Esophagus mucosa (tissue), 1 donor: ENCODE measurements around the gene BICC1. TPM values are rescaled to one million over a fixed set of nuclear protein-coding genes. Genes with fewer than 3 reads are reported as not detected.

Source experiments
- ATAC-seq: fragments of 200-7000 bp; cut with Tn5 transposase; one replicate; pipeline ENCODE4 v1.9.1; 2020
- total RNA-seq: library from RNA; stranded (reverse); gene quantifications from one replicate; pipeline ENCODE4 v1.2.4, GENCODE V29; 2023
- donor health status: DM: yes; HTN: yes; CAD: no.

Gene BICC1
- total RNA-seq, 1 donor from 2014 or later = 0.32 TPM

DNA sequence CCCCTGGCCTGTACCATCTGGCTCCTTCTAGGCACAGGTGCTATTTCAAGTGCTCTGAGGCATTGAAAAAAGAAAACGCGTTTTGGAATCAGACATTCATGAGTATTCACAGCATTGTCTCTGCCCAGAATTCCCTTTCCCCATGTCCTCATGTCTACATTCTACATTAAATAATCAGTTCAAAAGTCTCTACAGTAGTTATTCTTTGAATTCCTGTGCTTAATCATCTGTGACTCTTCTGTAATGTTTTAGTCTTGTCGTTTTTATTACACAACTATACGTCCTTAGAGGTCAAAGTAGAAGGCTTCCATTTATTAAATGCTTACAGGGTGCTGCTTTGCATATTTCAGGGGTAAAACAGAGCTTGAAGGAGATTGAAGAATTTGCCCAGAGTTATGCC is 95.7 kb downstream of the BICC1 start:
- ATAC-seq = no peak

- ATAC-seq = no peak
Measured at GRCh38 chr10:58608826-58609531, 96.3 kb downstream of the BICC1 start.

GRCh38 chr10:58609532-58610150 is 97.0 kb downstream of the BICC1 start:
- ATAC-seq = no peak

- ATAC-seq = no peak
Measured at GRCh38 chr10:58615237-58615935, 102.7 kb downstream of the BICC1 start.

DNA sequence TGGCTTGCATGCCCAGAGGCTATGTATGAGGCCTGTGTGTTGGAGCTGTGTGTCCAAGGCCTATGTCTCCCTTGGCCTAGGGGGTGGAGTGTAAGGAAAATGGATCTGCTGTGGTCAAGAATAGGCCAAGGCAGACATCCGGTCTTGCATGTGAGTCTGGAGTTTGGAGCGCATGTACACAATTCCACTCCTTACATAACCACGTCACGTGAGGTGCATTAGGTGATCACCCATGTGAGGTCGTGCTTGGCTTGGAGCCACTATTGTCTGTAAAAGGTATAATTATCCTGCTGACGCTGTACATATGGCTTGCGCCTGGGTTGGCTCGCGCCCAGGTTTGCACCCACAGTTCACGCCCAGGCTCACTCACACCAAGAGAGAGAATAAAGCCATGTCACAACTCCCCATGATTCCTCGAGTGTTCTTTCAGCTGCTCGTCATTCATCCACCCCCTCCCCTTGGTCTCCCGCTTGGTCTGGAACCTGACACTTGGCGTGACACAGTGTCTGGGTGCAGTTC is 105.5 kb downstream of the BICC1 start:
- ATAC-seq = no peak

DNA sequence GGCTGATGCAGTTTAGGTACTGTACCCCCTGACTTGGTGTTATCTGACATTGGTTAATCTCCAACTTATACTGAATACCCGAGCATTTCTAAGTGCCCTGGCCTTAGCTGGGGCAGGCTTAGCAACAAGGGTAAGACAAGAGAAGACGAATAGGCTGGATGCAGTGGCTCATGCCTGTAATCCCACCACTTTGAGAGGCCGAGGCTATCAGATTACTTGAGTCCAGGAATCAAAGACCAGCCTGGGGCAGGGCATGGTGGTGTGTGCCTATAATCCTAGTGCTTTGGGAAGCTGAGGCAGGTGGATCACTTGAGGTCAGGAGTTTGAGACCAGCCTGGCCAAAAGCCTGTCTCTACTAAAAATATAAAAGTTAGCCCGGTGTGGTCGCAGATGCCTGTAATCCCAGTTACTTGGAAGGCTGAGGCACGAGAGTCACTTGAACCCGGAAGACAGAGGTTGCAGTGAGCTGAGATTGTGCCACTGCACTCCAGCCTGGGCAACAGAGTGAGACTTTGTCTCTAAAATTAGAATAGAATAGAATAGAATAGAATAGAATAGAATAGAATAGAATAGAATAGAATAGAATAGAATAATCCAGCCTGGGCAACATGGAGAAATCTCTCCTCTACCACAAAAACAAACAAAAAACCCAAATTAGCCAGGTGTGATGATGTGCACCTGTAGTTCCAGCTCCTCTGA is 108.9 kb downstream of the BICC1 start:
- ATAC-seq = no peak

DNA sequence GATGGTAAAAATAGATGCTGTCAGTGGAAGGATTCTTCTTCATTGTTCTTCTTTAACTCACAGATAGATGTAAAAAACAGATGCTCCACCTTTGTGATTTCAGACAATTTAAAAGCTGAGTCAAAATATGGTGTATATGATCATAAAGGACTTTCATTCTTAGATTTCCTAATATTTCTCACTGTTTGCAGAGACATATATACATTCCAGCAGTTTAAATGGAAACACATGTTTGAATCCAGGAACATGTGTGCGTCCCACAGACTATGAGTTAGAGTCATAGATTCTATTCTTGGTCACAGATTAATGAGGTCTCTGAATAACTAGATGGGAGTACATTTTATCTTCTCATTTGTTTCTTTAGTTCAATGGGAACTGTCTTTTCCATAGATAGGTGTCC is 109.6 kb downstream of the BICC1 start:
- ATAC-seq = no peak

GRCh38 chr10:58625070-58625469 is 112.4 kb downstream of the BICC1 start:
- no peak for ATAC-seq

DNA sequence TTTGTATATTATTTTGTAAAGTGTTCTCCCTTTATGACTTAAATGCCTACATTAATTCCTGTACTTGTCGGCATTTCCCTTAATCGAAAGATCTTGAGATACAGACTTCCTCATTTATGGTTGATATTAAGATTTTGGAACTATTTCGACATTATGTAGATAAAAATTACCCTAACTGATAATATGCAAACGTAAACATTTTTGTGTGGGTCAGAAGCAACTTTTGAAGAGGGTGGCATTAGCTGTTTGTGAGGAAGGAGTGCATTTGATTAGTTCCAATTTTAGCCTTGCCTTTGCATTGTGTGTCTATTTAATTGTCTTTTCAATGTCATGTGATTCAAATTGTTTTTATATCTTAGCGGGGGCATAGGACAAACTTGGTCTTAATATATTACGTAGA is 114.7 kb downstream of the BICC1 start:
- ATAC-seq = no peak

DNA sequence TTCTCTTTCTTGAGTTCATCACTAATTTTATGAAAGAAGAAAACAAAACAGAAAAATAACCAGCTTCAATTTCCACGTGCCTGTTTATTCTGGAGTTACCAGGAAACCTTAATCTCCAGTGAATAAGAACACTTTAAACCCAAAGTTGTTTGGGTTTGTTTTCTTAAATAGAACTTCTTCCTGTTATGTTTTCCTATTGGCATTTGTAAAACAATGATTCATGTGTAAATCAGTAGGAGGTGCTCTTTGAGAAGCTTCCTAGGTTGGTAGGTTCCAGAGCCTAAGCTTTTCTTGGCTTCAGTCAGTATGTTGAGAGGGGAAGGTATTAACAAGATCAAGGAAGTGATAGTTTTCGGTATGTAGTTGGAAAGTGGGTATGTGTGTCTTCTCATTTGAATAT is 119.0 kb downstream of the BICC1 start:
- ATAC-seq = no peak

- no peak for ATAC-seq
Measured at GRCh38 chr10:58632216-58632615, 119.5 kb downstream of the BICC1 start.

DNA sequence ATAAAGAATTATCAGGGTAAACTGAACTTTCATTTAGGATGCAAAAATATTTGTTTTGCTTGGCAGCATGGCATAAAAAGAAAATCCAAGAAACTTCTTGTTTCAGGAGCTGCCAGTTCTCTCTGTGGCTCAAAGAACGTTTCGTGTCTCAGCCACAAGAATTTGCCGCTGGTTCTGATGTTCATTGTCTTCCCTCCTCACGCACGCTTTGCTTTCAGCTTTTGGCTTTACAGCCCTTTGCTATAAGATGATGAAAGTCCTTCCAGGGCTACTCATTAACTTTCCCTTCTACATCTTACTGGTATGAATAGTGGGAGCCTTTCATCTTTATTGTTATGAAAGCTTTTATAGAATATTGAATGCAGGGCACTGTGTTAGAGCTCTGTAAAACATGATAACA is 124.7 kb downstream of the BICC1 start:
- no peak for ATAC-seq

GRCh38 chr10:58638388-58638787 is 125.7 kb downstream of the BICC1 start:
- ATAC-seq = no peak

GRCh38 chr10:58641095-58641531 is 128.4 kb downstream of the BICC1 start:
- no peak for ATAC-seq

- no peak for ATAC-seq
Measured at GRCh38 chr10:58641708-58642107, 129.0 kb downstream of the BICC1 start.

DNA sequence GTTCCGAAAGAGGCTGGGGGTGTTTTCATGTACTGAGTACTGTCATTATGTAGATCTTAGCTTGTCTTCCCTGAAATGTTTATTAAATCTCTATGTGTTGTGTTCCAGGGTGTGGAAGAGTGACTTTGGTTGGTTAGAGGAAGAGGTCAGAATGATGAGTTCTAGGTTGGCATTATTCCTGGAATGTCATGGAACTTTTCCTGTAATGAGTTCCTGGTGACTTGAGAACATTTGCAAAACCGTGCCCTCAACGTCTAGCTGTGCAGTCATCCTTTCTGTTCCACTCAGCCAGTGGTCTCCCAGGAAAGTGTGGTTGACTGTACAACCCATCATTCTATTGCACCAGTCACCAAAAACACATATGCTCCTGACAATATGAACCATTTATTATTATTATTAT is 129.6 kb downstream of the BICC1 start:
- no peak for ATAC-seq

DNA sequence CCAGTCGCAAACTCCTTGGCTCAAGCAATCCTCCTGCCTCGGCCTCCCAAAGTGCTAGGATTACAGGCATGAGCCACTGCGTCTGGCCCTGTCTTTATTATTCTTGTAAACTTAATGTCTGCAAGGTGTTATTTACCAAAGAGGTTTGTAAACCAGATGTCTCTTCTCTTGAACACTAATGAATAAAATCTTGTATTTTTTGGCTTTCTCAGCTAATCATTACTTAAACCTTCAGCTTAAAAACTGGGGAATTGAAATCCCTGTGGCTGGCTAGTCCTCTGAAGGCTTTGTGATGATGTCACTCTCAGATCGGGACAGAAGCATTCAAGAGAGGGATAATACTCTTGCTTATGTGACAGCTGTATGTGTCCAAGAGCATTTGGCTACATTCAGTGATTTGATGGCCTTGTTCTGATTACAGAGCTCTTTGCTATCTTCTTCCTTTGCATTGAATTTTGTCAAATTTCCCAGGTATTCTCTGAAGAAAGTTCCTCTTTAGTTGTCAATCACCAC is 130.3 kb downstream of the BICC1 start:
- no peak for ATAC-seq

GRCh38 chr10:58644311-58644710 is 131.6 kb downstream of the BICC1 start:
- ATAC-seq = no peak

GRCh38 chr10:58645416-58646146 is 132.9 kb downstream of the BICC1 start:
- ATAC-seq = no peak

DNA sequence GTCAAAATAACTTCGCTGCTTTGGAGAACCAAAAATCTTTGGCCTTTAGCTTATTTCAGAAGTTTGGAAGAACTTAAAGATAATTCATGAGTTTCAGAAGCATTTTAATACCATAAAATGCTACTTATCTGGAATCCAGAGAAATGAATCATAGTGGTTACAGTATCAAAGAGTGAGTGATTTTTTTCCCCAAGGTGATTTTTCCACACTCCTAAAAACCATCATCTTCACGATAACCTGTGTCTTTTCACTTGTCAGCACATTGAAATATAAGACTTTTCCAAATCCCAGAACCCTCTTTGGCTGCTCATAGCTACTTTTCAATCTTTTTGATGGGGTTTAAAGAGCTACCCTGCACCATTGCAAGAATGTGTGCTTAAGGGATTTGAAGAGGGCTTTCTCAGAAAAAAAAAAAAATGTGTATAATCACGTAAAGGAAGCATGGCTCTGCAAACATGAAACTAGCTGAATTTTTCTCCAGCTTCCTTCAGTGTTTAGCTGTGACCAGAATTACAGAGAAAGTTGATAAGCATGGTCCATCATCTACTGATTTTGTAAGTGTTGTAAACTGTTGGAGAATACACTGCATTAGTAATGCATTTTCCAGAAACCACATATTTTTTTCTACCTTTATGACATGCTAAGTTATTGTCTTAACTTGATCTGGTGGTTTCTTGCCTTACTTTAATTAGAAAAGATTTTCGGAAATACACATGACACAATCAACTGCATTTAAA is 134.9 kb downstream of the BICC1 start:
- ATAC-seq = no peak

- no peak for ATAC-seq
Measured at GRCh38 chr10:58648131-58648530, 135.5 kb downstream of the BICC1 start.
